NCI-H82 treated with DMSO at 0.1 percent for 48 hours (cell line): Measurements from ENCODE around the gene PPP2R1A.
"Not testable (repeated sequence)": the region's sequence is repeated elsewhere in the genome, so short reads cannot be mapped to it uniquely, and the experiment has no call there.

Source experiments
- DNase-seq: peaks from one replicate; lab custom pipeline; 2025; ENCODE audit not compliant: unreplicated experiment; lab: John Stamatoyannopoulos, UW

Gene PPP2R1A

GRCh38 chr19:52237771-52238400 is 48.0 kb downstream of the PPP2R1A start:
- DNase-seq, result peak; percentile 18

- DNase-seq, result no peak
These were observed 54.2 kb downstream of the PPP2R1A start for GRCh38 chr19:52244021-52244420.

- DNase-seq, result peak; percentile 31
These were observed 58.4 kb downstream of the PPP2R1A start for GRCh38 chr19:52248241-52248640.

- no peak for DNase-seq
These were observed 68.6 kb downstream of the PPP2R1A start for GRCh38 chr19:52258426-52258825.

- not testable (repeated sequence) for DNase-seq
These were observed 75.7 kb downstream of the PPP2R1A start for GRCh38 chr19:52265556-52265955.

- DNase-seq, result peak; percentile 95
These were observed 79.7 kb downstream of the PPP2R1A start, which contains the start of gene ZNF766 for GRCh38 chr19:52269338-52270261. TSS of gene ZNF766 (plus strand) at chr19:52269587. CDS start at chr19:52269614, 27 bp downstream.

GRCh38 chr19:52270266-52270885 is 80.5 kb downstream of the PPP2R1A start:
- DNase-seq, result no peak

- no peak for DNase-seq
These were observed 83.4 kb downstream of the PPP2R1A start for GRCh38 chr19:52273301-52273700.

GRCh38 chr19:52274191-52274590 is 84.3 kb downstream of the PPP2R1A start:
- DNase-seq, result no peak

GRCh38 chr19:52275988-52276387 is 86.1 kb downstream of the PPP2R1A start:
- DNase-seq, result no peak

- DNase-seq, result no peak
These were observed 87.6 kb downstream of the PPP2R1A start for GRCh38 chr19:52277471-52277870.
